Loucy (cell line): ENCODE measurements around the gene PLCH1.

Experiments
- CTCF ChIP-seq: fragments of 200-600 bp; sonication (generic); conservative IDR thresholded peaks from 2 replicates; pipeline ENCODE4 v1.5.1; 2014; ENCODE audit warnings: mild to moderate bottlenecking, antibody characterized with exemption, low read length
- EZH2phosphoT487 ChIP-seq: fragments of 200-600 bp; IDR thresholded peaks from 2 replicates; pipeline ENCODE4 v1.6.1; 2018; ENCODE audit warnings: antibody characterized with exemption, mild to moderate bottlenecking, moderate library complexity, borderline replicate concordance

- no peak for TF ChIP-seq CTCF
- TF ChIP-seq EZH2phosphoT487 = no peak
Measured at GRCh38 chr3:155605571-155605970, 139.3 kb downstream of the PLCH1 start.
